Measurements from ENCODE around the gene FKBP5.

- TF ChIP-seq CTCF (IDR thresholded peaks at IDR 0.05) (no peak), POLR2A (IDR thresholded peaks at IDR 0.05) (no peak), POLR2AphosphoS5 (IDR thresholded peaks at IDR 0.05; ENCODE audit: insufficient read depth in 1 of 2, low read depth in 1 of 2) (no peak)
Observed at GRCh38 chr6:35694462-35694861, 5.7 kb upstream of the FKBP5 start.
